DOHH2 (cell line): ENCODE measurements around the gene FGF9.

ENCODE experiments used
- H3F3A ChIP-seq: fragments of 200-600 bp; sonication (generic), shearing (Covaris generic); 2 replicates; pipeline ENCODE4 v1.6.0; 2016; ENCODE audit warnings: antibody characterized with exemption, mild to moderate bottlenecking; ENCODE audit not compliant: control insufficient read depth, insufficient read depth
- H3K27ac ChIP-seq: fragments of 200-600 bp; sonication (generic); 2 replicates; pipeline ENCODE4 v1.5.1; 2014; ENCODE audit warnings: low read depth, mild to moderate bottlenecking, low read length, moderate library complexity
- H3K27me3 ChIP-seq: fragments of 200-600 bp; sonication (generic); 2 replicates; pipeline ENCODE4 v1.6.1; 2014; ENCODE audit warnings: mild to moderate bottlenecking, low read length, mixed read lengths; ENCODE audit not compliant: control insufficient read depth
- H3K36me3 ChIP-seq: fragments of 200-600 bp; sonication (generic); 2 replicates; pipeline ENCODE4 v1.6.1; 2014; ENCODE audit warnings: mild to moderate bottlenecking, low read length, moderate library complexity, mixed read lengths; ENCODE audit not compliant: control insufficient read depth
- H3K4me1 ChIP-seq: fragments of 200-600 bp; sonication (generic); 2 replicates; pipeline ENCODE4 v1.6.1; 2014; ENCODE audit warnings: mild to moderate bottlenecking, low read length, mixed read lengths; ENCODE audit not compliant: control insufficient read depth
- H3K4me2 ChIP-seq: fragments of 200-600 bp; sonication (generic); 2 replicates; pipeline ENCODE4 v1.6.0; 2014; ENCODE audit warnings: mild to moderate bottlenecking, low read length, moderate library complexity
- H3K4me3 ChIP-seq: fragments of 200-600 bp; sonication (generic); 2 replicates; pipeline ENCODE4 v1.5.1; 2014; ENCODE audit warnings: mild to moderate bottlenecking, low read length, mixed read lengths
- H3K79me2 ChIP-seq: fragments of 200-600 bp; sonication (generic); 2 replicates; pipeline ENCODE4 v1.6.1; 2014; ENCODE audit warnings: mild to moderate bottlenecking, low read length, mixed read lengths; ENCODE audit not compliant: control insufficient read depth
- H3K9me2 ChIP-seq: fragments of 200-600 bp; sonication (generic); replicated peaks from 2 replicates; pipeline ENCODE4 v1.6.1; 2014; ENCODE audit warnings: mild to moderate bottlenecking, low read length, mixed read lengths; ENCODE audit not compliant: control insufficient read depth
- H3K9me3 ChIP-seq: fragments of 200-600 bp; sonication (generic); 2 replicates; pipeline ENCODE4 v1.6.1; 2014; ENCODE audit warnings: antibody characterized with exemption, low read length, mixed read lengths; ENCODE audit not compliant: control insufficient read depth, insufficient read depth
- H4K20me1 ChIP-seq: fragments of 200-600 bp; sonication (generic); 2 replicates; pipeline ENCODE4 v1.6.0; 2014; ENCODE audit warnings: low read depth, mild to moderate bottlenecking, antibody characterized with exemption, low read length, moderate library complexity; ENCODE audit not compliant: control insufficient read depth, insufficient read depth
- EZH2phosphoT487 ChIP-seq: fragments of 200-600 bp; sonication (generic); IDR thresholded peaks from 2 replicates; pipeline ENCODE4 v1.6.1; 2017; ENCODE audit warnings: borderline replicate concordance, mild to moderate bottlenecking, antibody characterized with exemption, low read length, moderate library complexity, mixed read lengths
- TF ChIP-seq, protein P1 (sequence below): fragments of 200-600 bp; sonication (generic); IDR thresholded peaks from one replicate; pipeline ENCODE4 v1.5.1; 2014; ENCODE audit warnings: antibody characterized with exemption, mild to moderate bottlenecking, low read depth, low read length; ENCODE audit not compliant: poor library complexity, severe bottlenecking

FGF9 gene

GRCh38 chr13:21694831-21695230 lies 24.0 kb downstream of the FGF9 start:
- no peak for TF ChIP-seq EZH2phosphoT487
- TF ChIP-seq, protein P1, sequence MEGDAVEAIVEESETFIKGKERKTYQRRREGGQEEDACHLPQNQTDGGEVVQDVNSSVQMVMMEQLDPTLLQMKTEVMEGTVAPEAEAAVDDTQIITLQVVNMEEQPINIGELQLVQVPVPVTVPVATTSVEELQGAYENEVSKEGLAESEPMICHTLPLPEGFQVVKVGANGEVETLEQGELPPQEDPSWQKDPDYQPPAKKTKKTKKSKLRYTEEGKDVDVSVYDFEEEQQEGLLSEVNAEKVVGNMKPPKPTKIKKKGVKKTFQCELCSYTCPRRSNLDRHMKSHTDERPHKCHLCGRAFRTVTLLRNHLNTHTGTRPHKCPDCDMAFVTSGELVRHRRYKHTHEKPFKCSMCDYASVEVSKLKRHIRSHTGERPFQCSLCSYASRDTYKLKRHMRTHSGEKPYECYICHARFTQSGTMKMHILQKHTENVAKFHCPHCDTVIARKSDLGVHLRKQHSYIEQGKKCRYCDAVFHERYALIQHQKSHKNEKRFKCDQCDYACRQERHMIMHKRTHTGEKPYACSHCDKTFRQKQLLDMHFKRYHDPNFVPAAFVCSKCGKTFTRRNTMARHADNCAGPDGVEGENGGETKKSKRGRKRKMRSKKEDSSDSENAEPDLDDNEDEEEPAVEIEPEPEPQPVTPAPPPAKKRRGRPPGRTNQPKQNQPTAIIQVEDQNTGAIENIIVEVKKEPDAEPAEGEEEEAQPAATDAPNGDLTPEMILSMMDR, result no peak
- H3F3A ChIP-seq, result no peaks in the 10 kb centered on the region
- no peak overlapping the region for H3K4me3 ChIP-seq
- H3K27me3 ChIP-seq, result no peaks in the 10 kb centered on the region; the same call in 1 of the 2 replicates
- no peaks in the 10 kb centered on the region for H3K79me2 ChIP-seq
- H3K36me3 ChIP-seq, result no peaks in the 10 kb centered on the region
- H4K20me1 ChIP-seq, result no peaks in the 10 kb centered on the region
- H3K27ac ChIP-seq, result no peak overlapping the region
- peaks cover 14% of the 10 kb centered on the region for H3K4me1 ChIP-seq
- H3K9me3 ChIP-seq, result no peaks in the 10 kb centered on the region
- no peaks in the 10 kb centered on the region for H3K9me2 ChIP-seq
- no peak overlapping the region for H3K4me2 ChIP-seq

DNA sequence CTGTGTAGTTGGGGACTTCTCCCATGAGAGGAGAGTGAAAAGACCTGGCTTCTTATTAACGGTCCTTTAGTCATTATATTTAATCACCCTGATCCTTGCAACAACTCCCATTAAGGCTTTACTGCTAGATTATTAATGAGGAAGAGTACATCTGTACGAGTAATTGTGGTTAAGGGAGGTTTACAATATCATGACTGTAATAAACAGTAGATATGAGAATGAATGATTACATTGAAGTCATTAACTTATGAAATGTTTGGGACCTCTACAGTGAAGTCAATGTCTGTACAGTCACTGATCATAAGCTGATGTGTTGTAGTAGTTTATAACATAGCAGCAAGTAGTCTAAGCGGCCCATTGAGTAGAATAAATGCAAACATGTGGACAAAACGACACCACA lies 24.7 kb downstream of the FGF9 start:
- Histone ChIP-seq H3K9me3 (no peaks in the 10 kb centered on the region), H3K27ac (no peak overlapping the region), H4K20me1 (no peaks in the 10 kb centered on the region), H3K4me2 (no peak overlapping the region), H3K9me2 (no peaks in the 10 kb centered on the region), H3K79me2 (no peaks in the 10 kb centered on the region), H3K4me1 (peaks cover 14% of the 10 kb centered on the region), H3K4me3 (no peak overlapping the region), H3K36me3 (no peaks in the 10 kb centered on the region), H3F3A (no peaks in the 10 kb centered on the region), H3K27me3 (no peaks in the 10 kb centered on the region; the same call in 1 of the 2 replicates)
- TF ChIP-seq EZH2phosphoT487, result no peak
- TF ChIP-seq, protein P1, result no peak

- H3K9me3 ChIP-seq, result no peaks in the 10 kb centered on the region
- H3K4me3 ChIP-seq, result no peak overlapping the region
- no peaks in the 10 kb centered on the region for H3F3A ChIP-seq
- H3K79me2 ChIP-seq, result no peaks in the 10 kb centered on the region
- no peaks in the 10 kb centered on the region for H3K36me3 ChIP-seq
- no peak for TF ChIP-seq EZH2phosphoT487
- TF ChIP-seq, protein P1, result no peak
- no peaks in the 10 kb centered on the region for H4K20me1 ChIP-seq
- no peak overlapping the region for H3K4me2 ChIP-seq
- H3K27ac ChIP-seq, result no peak overlapping the region
- peaks cover 14% of the 10 kb centered on the region for H3K4me1 ChIP-seq
- H3K27me3 ChIP-seq, result no peaks in the 10 kb centered on the region
- no peaks in the 10 kb centered on the region for H3K9me2 ChIP-seq
These were observed 26.1 kb downstream of the FGF9 start for GRCh38 chr13:21696865-21697448.
